Measurements from ENCODE around the gene ATOH8.

The ATOH8 gene

DNA sequence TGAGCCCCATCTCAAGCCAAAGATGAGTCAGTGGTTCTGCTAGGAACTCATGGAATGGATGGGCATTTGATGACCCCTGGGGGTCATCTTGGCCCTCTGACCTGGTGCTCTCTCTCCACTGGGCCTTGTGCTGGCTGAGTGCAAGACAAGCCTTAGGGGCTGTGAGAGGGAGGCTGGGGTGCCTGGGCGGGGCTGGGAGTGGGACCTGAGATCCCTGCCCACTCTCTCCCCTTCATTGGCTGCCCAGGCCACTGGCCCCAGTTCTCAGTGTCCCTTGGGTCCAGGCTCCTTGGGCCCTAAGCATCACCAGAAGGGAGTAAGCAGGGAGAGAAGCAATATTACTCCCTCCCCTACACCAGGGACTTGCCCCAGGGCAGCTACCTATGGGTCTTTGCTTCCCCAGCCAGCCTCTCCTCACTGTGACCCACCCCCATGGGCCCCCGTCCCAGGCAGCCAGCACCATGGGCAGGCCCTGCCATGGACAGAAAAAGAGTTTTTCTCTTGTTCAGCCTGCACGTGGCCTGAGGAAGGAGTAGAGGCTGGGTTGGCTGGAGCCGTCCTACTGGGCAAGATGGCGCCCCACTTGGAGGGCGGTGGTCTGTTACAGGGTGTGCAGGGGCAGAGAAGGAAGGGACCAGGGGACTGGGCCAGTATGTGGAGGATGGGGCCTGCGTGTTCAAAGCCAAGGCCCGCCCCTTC is 33.6 kb downstream of the ATOH8 start:
- no peak for DNase-seq (ENCODE audit: low read depth)

DNA sequence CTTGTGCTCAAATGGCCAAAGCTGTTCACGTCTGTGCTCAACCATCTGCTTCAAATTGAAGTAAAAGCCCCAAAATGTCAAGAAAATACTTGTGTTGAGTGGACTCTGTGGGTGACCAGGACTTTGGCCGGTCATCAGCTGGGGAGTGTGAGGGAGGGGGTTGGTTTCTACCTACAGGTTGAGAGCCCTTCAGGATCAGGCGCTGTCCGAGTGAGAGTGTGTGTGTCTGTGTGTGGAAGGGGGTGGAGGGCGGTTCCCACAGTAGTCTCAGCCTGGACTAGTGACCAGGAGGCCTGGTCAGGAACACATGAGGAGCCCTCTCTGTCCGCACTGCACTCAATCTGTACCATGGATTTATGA is 34.2 kb downstream of the ATOH8 start:
- no peak for DNase-seq (ENCODE audit: low read depth)

DNA sequence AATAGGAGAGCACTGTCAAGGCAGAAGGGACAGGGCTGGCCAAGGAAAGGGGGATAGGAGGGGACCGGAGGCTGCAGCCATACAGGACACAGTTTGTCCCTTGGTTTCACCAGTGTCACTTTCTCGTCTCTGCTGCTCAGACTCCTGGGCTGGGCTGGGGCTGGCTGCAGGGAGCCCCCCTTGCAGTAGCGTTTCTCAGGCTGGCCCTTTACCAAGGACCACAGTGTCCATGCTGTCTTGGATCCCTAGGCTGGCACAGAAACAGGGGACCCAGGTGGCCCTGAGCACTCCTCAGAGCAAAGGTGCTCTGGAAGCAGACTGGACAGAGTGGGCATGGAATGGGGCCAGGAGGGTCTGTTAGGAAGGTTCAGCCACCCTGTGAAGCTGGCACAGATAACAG is 34.8 kb downstream of the ATOH8 start:
- DNase-seq (ENCODE audit: low read depth), result no peak

DNA sequence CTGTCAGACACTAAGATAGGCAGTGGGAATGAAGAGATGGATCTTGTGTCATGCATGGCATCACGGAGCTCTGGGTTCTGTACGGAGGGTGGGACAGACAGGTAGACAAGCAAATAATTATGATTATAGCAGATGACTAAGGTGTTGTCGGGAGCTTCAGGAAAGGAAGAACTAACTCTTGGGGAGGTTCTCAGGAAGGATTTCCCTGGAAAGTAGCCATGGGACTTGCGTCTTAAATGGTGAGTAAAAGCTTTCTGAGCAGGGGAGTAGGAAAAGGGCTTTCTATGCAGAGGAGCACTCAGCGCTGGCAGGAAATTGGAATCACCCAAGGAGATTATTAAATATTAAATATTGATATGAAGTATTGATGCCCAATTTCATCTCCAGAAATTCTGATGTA is 35.5 kb downstream of the ATOH8 start:
- no peak for DNase-seq (ENCODE audit: low read depth)

DNA sequence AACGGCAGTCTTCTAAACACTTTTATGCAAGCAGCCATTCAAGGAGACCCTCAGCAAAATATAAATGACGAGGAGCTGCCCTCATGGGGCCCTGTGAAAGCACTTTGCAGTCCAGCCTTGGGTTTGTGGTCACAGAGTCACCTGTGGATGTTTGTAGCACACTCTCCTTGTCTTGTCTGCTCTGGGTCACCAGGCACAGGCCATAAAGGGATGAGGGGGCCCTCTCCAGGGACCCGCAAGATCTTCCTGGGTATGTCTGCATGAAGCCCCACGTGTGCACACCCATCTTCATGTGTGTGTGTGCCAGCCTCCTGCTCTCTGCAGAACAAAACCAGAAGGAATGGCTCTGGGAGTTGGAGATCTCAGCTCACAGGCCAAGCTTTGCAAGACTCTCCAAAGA is 36.2 kb downstream of the ATOH8 start:
- no peak for DNase-seq (ENCODE audit: low read depth)

DNA sequence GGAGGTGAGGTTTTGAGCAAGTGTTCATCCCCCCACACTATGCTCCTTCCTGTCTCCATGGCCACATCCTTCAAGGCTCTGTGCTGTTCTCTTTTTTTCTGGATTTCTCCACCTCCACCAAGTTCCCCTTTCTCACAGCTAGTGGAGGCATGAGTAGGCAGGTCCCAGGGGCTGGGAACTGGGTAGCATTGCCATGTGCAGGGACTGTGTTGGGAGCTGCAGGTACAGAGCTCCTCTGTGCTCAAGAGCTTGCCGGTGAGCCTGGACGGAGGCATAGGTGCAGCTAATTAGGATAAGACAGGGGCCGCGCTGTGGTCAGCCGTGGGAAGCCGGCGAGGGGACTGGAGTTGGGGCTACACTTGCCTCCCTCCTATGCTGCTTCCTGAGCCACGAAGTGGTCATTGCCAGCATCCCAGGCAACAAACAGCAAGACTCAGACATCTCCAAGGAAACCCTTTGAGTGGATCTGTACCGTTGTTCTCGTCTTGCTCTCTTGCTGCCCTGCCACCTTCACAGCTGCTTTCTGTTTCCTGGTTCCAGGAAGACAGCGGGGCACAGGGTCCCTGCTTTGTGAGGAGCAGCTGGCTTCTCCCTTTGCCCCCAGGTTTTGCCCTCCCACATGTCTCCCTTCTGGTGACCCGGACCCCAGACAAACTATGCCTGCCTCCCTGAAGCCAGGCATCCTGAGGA is 36.9 kb downstream of the ATOH8 start:
- DNase-seq (ENCODE audit: low read depth), result no peak

DNA sequence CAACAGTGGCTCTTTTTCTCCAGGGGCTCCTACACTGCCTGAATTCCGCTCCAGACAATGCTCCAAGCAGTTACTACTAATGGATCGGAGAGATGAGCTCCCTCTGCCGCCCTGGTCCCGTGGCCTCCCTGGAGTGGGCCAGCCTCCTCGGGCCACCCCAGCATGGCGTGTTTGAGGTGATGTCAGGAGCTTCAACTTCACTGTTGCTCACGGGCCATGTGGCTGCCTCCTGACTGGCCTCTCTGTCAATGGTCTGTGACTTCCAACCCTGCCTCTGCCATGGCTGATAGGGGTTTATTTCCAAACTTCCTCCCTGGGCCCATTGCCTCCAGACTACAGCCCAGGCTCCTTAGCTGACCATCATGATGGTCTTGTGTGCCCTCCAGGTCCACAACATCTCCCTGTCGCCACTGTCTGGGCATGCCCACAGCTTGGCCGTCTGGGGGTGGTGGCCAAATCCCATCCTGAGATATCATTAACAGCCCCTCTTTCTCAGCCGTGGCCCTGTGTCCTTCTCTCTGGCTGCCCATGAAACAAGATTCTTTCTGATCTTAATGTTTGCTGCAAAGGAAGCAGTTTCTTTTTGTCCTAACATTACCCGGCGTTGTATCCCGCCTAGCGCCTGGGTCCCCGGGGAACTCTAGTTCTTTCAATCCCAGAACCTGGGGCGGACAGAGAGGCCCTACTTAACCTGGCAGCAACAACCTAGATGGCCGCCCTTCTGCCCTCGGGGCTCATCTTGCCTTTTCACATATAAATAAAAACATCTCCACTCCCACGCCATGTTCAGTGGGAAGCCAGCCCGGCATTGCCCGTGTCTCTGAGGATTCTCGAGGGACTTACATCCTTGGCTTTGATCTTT is 38.1 kb downstream of the ATOH8 start:
- no peak for DNase-seq (ENCODE audit: low read depth)

DNA sequence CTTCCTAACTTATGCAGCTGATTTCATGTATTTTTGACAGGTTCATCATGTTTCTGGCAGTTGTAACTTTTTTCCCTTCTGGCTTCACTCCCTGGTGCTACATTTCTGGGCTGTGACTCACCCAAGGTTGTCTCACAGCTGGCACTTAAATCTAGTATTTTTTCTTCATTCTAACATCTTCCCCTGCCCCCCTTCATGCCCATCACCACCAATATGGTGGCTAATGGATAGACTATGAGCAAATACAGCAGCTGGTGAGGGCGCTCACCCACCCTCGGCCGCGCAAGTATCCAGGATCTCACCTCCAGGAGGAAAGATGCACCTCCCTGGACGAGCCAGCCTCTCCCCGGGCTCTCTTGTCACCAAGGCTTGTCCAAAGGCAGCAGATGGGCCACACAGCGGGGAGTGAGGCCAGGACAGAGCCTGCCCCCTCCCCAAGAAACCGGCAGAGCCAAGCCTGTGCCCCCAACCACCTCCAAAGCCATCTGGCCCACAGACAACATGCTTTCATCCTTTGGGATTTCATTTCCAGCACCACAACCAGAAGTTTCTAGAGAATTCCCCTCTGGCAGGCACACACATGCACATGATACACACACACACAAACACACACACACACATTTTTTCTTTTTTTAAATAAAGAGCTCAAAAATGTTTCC is 39.1 kb downstream of the ATOH8 start:
- DNase-seq (ENCODE audit: low read depth), result no peak

DNA sequence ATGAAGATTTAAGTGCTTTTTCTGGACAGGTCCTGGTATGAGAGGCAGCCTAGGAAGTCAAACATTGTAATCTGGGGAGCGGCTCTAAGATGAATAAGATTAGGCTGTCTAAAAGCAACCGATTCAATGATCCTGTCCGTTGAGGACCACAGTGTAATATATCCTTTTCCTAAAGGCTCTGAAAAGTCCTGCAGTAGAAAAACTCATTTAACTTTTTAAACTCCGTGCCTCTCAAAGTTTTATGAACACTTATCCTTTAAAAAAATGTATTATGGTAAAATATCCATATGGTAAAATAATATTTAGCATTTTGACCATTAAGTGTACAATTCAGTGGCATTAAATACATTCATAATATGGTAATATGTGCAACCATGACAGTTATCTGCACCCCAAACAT is 39.8 kb downstream of the ATOH8 start:
- DNase-seq (ENCODE audit: low read depth), result no peak

DNA sequence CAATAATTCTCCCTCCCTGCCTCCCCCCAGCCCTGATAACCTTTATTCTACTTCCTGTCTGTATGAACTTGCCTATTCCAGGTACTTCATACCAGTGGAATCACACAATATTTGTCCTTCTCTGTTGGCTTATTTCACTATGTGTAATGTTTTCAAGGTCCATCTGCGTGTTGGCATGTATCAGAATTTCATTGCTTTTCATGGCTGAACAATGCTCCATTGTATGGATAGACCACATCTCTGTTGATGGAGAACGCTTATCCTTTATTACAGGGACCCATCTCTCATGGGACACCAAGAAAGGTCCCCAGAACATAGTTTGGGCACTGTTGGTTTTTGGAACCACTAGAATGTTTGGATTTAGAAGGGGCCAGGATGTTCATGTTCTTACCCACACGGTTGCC is 40.2 kb downstream of the ATOH8 start:
- no peak for DNase-seq (ENCODE audit: low read depth)

DNA sequence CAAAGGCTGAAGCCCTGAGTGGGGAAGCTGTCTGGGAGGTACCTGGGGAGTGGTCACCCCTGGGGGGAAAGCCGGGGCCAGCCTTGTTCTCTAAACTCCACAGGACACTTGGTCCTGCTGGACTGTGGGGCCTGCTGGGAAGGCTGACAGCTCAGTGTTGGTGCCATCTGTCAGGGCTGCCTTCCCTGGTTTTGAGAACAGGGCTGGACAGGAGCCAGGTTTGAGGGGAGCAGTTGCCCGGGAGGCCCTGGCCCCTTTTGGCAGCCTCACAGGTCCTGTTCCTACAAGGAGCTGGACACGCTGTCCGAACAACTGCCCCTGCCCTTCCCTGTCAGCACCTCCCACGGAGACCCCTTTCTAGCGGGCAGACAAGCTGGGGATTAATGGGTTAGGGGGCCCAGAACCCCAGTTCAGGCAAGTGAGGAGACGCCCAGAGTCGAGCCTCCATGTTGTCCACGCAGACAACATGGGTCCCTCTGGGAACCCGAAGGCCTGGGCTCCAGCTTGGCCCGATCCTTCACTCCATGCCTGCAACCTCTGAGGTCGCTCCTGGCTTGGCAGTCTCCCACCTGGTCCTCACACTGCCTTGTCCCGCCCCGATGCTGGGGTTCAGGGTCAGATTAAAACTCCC is 40.8 kb downstream of the ATOH8 start:
- DNase-seq (ENCODE audit: low read depth), result no peak

DNA sequence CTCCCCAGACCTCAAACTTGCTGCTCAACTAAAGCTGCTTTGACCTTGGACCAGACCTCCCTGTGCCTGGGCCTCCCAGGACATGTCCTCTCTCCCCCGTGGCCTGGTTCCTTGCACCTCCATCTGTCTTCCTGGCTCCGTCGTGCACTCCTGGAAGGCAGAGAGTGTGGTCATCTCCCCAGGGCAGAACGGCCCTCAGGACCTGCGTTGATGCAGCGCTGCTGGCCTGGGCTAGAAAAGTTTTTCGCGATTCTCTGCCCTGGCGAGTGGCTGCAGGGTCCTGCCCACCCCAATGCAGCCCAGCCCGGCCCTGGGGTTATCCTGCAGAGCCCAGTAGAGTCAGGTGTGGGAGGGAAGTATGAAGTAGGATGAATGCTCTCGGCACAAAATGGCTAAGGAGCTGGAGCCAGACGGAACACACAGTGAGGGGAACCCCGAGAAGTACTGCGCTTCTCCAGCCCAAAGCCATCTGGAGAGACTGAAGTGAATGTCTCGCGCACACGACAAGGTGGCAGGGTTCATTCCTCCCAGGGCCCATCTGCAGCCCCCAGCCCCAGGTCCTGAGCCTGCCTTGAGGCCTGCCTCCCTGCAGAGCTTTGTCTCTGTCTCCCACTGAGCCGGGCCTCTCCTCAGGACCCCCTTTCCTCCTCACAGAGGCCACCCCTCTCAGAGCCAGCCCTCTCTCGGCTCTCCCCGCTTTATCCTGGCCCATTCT is 41.7 kb downstream of the ATOH8 start:
- no peak for DNase-seq (ENCODE audit: low read depth)

DNA sequence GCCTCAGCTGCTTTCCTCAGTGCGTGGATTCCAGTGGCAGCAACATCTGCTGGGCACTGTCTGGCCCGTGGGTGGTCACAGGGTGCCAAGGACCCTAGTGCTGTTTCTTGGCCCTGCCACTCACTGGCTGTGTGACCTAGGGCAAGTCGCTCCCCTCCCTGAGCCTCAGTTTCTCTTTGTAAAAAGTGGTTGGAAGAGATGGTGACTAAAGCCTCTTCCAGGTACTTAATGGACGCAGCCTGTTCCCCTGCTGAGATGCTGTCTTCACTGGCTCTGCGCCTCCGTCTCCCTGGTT is 42.2 kb downstream of the ATOH8 start:
- DNase-seq (ENCODE audit: low read depth), result no peak

DNA sequence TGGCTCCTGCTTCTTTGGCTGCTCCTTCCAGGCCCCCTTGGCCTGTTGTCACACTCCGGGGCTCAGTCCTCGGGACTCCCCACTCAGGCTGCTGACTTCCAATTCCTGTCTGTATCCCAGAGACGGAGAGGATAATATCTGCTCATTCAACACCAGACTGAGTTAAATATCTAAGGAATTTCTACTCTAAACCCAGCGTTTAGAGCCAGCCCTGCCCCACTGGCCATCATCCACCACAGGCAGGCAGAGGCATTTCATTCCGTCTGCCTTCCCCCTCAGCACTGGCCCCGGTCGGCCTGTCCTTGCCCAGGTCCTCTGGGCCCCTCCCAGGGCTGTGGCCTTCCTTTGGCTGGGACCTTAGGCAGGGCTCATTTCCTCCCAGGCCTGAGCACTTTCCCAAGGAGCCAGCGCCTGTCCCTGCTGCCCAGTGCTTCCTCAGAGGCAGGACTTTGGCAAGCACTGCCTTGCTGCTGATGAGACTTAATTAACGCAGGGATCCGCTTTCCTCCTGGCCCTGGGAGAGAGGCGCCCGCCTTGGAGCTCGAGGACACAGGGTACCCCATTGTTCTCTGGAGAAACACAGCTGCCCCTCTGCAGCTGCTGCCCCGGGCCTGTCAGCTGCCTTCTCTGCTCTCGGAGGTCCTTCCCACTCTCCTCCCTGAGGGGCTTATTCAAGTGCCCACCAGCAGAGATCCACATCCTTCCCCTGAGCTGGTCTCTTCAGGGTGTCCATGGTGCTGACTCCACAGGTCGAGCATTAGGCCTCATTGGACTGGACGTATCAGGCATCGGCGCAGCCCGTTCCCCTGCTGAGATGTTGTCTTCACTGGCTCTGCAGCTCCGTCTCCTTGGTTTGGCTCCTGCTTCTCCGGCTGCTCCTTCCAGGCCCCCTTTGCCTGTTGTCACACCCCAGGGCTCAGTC is 42.8 kb downstream of the ATOH8 start:
- DNase-seq (ENCODE audit: low read depth), result no peak

DNA sequence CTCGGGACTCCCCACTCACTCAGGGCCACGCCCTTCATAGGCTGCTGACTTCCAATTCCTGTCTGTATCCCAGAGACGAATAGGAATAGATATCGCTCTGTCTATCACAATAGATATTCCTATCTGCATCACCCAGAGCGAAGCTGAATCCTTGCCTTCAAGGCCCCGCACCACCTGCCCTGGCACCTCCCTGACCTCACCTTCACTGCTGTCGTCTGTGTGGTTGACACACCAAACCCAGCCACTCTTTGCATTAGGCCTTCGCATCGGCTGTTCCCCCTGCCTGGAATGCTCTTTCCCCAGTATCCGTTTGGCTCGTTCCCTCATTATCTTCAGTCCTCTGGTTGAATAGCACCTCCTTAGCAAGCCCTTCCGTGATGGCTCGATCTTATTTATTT is 43.5 kb downstream of the ATOH8 start:
- DNase-seq (ENCODE audit: low read depth), result no peak

DNA sequence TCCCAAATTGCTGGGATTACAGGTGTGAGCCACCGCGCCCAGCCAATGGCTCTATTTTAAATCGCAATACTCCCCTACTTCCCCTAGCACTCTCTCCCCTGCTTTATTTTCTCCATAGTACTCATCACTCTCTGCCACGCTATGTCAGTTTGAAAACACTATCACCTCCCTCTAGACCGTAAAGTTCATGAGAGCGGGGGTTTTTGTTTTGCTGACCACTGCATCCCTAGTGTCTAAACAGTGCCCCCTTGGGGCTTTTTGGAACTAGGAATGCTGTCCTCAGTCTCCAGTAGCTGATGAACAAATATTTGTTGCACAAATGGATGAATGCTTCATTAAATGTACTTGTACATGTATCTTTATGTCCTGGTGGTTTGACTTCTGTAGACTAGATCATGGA is 44.1 kb downstream of the ATOH8 start:
- DNase-seq (ENCODE audit: low read depth), result no peak

DNA sequence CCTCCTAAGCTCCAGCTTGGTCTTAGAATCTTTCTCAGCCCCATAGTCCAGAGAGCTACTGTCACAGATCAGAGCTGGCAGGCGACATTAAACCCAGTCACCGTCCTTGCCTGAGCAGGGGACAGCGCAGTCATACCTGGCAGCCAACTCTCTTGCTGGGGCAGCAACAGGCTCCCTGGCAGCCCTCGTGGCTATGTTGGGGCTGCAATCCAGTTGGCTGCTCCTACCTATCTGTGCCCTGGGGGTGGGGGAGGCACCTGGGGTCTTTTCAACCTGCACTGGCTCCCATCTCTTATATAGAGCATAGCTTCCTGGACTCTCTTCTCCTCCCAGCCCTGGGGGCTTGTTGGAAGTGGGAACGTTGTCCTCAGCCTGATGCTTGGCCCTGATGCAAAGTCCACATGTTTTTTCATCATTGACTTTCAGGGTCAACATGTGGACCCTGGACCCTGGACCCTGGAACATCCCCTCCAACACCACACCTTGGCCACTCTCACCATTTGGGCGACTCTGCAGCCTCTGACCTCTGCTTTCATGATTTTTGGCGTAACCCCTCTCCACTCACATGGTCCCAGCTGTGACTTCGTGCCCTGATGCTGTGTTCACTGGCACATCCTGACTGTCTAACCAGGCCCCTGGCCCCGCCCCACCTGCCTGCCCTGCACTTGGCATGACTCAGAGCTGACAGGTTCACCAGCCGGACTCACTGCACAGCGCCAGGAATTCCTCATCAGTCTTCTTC is 45.6 kb downstream of the ATOH8 start:
- no peak for DNase-seq (ENCODE audit: low read depth)

DNA sequence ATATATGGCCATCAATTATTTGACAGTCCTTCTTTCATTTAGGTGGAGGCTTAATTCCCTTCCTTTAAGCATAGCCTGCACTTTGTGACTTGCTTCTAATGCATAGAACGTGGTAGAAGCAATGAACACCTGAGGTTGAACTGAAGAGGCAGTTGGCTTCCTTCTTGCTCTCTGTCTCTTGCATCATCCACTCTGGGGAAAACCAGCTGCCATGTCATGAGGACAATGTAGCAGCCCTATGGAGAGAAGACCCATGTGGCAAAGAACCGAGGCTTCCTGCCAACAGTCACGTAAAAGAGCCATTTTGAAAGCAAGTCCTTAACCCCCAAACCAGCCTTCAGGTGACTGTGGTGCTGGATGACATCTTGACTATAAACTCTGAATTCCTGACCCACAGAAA is 46.8 kb downstream of the ATOH8 start:
- DNase-seq (ENCODE audit: low read depth), result no peak

DNA sequence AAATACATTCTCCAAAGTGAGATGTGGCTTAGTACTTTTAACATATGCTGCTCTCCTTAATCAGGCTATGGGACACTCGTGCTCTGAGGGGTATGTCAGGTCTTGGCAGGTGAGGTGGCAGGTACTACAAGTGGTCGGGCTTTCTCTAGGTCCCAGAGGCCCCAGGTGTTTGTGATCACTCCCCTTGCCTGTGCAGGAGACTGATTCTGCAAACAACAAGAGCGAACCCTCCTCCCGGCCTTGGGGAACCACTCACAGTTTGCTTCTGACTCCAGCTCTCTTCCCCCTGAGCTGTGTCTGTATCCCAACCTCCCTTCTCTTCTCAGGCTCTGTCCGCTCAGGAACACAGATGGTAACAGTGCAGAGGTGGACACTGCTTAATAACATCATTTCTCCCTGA is 48.1 kb downstream of the ATOH8 start:
- no peak for DNase-seq (ENCODE audit: low read depth)
